Endodermal cell (in vitro differentiated cells): Measurements from ENCODE around the gene OOSP4B. TPM values are rescaled to one million over a fixed set of nuclear protein-coding genes. Genes with fewer than 3 reads are reported as not detected.

Experiments used
- DNase-seq: peaks from one replicate; pipeline ENCODE4 v3.0.0-alpha.2; 2017
- H3K27ac ChIP-seq: 2 replicates; pipeline ENCODE4 v1.5.1; 2013; ENCODE audit warnings: mild to moderate bottlenecking, low read depth, low read length, moderate library complexity
- H3K27me3 ChIP-seq: 2 replicates; pipeline ENCODE4 v1.6.1; 2013; ENCODE audit warnings: mild to moderate bottlenecking, low read length, moderate library complexity; ENCODE audit not compliant: insufficient read depth, control insufficient read depth, poor library complexity, severe bottlenecking
- H3K36me3 ChIP-seq: 2 replicates; pipeline ENCODE4 v1.7.0; 2013; ENCODE audit warnings: mild to moderate bottlenecking, low read length, moderate library complexity; ENCODE audit not compliant: control insufficient read depth, insufficient read depth
- H3K4me1 ChIP-seq: one replicate; pipeline ENCODE4 v1.7.0; 2013; ENCODE audit warnings: low read length; ENCODE audit not compliant: control insufficient read depth, insufficient read depth
- H3K4me3 ChIP-seq: 2 replicates; pipeline ENCODE4 v1.5.1; 2013; ENCODE audit warnings: mild to moderate bottlenecking, low read length, moderate library complexity
- H3K9ac ChIP-seq: 2 replicates; pipeline ENCODE4 v1.6.1; 2013; ENCODE audit warnings: mild to moderate bottlenecking, low read length, moderate library complexity; ENCODE audit not compliant: poor library complexity, severe bottlenecking; ENCODE audit errors: extremely low read depth
- H3K9me3 ChIP-seq: 2 replicates; pipeline ENCODE4 v1.6.1; 2013; ENCODE audit warnings: mild to moderate bottlenecking, low read length, moderate library complexity; ENCODE audit not compliant: control insufficient read depth
- H3K27ac Mint-ChIP-seq: 2 replicates; pipeline ENCODE4 v1.8.0; 2020; ENCODE audit warnings: mixed read lengths
- H3K27me3 Mint-ChIP-seq: 2 replicates; pipeline ENCODE4 v1.8.0; 2021; ENCODE audit warnings: mild to moderate bottlenecking, mixed read lengths; ENCODE audit not compliant: insufficient read depth
- H3K36me3 Mint-ChIP-seq: 2 replicates; pipeline ENCODE4 v1.8.0; 2020; ENCODE audit warnings: low read depth, mixed read lengths
- H3K4me1 Mint-ChIP-seq: 2 replicates; pipeline ENCODE4 v1.8.0; 2020; ENCODE audit warnings: mixed read lengths
- H3K4me3 Mint-ChIP-seq: 2 replicates; pipeline ENCODE4 v1.8.0; 2020; ENCODE audit warnings: mild to moderate bottlenecking, moderate library complexity, mixed read lengths
- H3K9me3 Mint-ChIP-seq: 2 replicates; pipeline ENCODE4 v1.8.0; 2020; ENCODE audit warnings: mild to moderate bottlenecking, mixed read lengths
- WGBS, 2 experiments: methylation state at CpG; one replicate each; pipeline versions ENCODE4 v1.1.5 to v1.1.7; 2013; ENCODE audit warnings: missing lambda C conversion rate in 2 of 2, mixed read lengths in 1 of 2; ENCODE audit not compliant: insufficient coverage in 1 of 2, insufficient read length in 1 of 2; 5-methylcytosine and 5-hydroxymethylcytosine counted together
- total RNA-seq, 2 donors: library from RNA; stranded (reverse); fragmentation: NEBNext Ultra II Directional in 1 of 2; extraction: Animal tissue kit (Norgen Biotek cat#: 25700) in 1 of 2; gene quantifications; 2 replicates in 1 of 2; 3 replicates in 1 of 2; pipeline ENCODE4 v1.2.1, GENCODE V29; 2021
- TF ChIP-seq, protein P1 (sequence below): fragments of 200-600 bp; sonication (generic); conservative IDR thresholded peaks from 2 replicates; pipeline ENCODE4 v1.5.0; 2021; ENCODE audit warnings: antibody characterized with exemption, mild to moderate bottlenecking

Gene OOSP4B
- total RNA-seq, 2 donors from 2014 or later, result not detected

DNA sequence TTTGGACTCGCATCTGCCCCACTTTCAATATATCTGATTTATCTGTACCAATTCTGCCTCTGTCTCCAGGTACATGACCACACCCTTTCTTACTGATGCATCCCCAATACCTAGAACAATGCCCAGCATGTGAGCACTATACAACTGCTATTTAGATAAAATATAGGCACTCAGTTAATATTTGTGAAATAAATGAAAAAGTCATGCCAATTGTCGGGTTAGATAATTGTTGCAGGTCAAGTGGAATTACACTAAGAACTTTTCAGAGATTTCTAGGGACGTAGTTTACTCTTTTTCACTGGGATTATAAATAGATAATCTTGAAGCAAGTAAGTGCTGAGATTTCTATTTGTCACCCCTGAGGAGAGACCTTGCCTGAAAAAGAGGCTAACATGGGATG is 32.6 kb upstream of the OOSP4B start:
- peaks cover 2% of the 10 kb centered on the region for H3K4me1 Mint-ChIP-seq
- TF ChIP-seq, protein P1, sequence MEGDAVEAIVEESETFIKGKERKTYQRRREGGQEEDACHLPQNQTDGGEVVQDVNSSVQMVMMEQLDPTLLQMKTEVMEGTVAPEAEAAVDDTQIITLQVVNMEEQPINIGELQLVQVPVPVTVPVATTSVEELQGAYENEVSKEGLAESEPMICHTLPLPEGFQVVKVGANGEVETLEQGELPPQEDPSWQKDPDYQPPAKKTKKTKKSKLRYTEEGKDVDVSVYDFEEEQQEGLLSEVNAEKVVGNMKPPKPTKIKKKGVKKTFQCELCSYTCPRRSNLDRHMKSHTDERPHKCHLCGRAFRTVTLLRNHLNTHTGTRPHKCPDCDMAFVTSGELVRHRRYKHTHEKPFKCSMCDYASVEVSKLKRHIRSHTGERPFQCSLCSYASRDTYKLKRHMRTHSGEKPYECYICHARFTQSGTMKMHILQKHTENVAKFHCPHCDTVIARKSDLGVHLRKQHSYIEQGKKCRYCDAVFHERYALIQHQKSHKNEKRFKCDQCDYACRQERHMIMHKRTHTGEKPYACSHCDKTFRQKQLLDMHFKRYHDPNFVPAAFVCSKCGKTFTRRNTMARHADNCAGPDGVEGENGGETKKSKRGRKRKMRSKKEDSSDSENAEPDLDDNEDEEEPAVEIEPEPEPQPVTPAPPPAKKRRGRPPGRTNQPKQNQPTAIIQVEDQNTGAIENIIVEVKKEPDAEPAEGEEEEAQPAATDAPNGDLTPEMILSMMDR, result no peak

GRCh38 chr11:59990421-59990820 is 26.6 kb upstream of the OOSP4B start:
- Histone ChIP-seq H3K27me3 (no peaks in the 10 kb centered on the region), H3K36me3 (no peaks in the 10 kb centered on the region), H3K9me3 (peaks cover 20% of the 10 kb centered on the region), H3K27ac (no peak overlapping the region), H3K4me3 (no peak overlapping the region), H3K4me1 (no peaks in the 10 kb centered on the region), H3K9ac (no peak overlapping the region)
- Mint-ChIP-seq H3K4me1 (peaks cover 3% of the 10 kb centered on the region), H3K27ac (no peak overlapping the region), H3K36me3 (no peaks in the 10 kb centered on the region), H3K27me3 (peaks cover under 1% of the 10 kb centered on the region), H3K4me3 (no peak overlapping the region), H3K9me3 (peaks cover 16% of the 10 kb centered on the region)
- DNase-seq, result no peak
- TF ChIP-seq, protein P1, result no peak
- WGBS, 2 experiments, result 100% methylated on average over 1 of the region's 1 CpG; no CpG with 5 or more reads in 1 of the 2 experiments

More for the DNA sequence above, 32.6 kb upstream of the OOSP4B start:
- H3K9me3 Mint-ChIP-seq, result no peaks in the 10 kb centered on the region
- Histone ChIP-seq H3K27me3 (no peaks in the 10 kb centered on the region), H3K9me3 (peaks cover 11% of the 10 kb centered on the region), H3K4me3 (no peak overlapping the region), H3K27ac (no peak overlapping the region), H3K9ac (no peak overlapping the region), H3K4me1 (peaks cover 12% of the 10 kb centered on the region), H3K36me3 (no peaks in the 10 kb centered on the region)
- no peak for DNase-seq
- H3K27ac Mint-ChIP-seq, result no peak overlapping the region
- no peaks in the 10 kb centered on the region for H3K27me3 Mint-ChIP-seq
- H3K36me3 Mint-ChIP-seq, result no peaks in the 10 kb centered on the region
- no peak overlapping the region for H3K4me3 Mint-ChIP-seq
- 93 to 97% methylated on average over 3 of the region's 3 CpGs for WGBS, 2 experiments

GRCh38 chr11:59992425-59992824 is 24.6 kb upstream of the OOSP4B start:
- H3K9ac ChIP-seq, result no peak overlapping the region
- peaks cover 16% of the 10 kb centered on the region for H3K9me3 Mint-ChIP-seq
- no peaks in the 10 kb centered on the region for H3K4me1 ChIP-seq
- H3K27me3 Mint-ChIP-seq, result peaks cover 3% of the 10 kb centered on the region
- no peak overlapping the region for H3K27ac ChIP-seq
- H3K27ac Mint-ChIP-seq, result no peak overlapping the region
- H3K4me3 Mint-ChIP-seq, result no peak overlapping the region
- no peaks in the 10 kb centered on the region for H3K36me3 Mint-ChIP-seq
- H3K4me3 ChIP-seq, result no peak overlapping the region
- TF ChIP-seq, protein P1, result no peak
- peaks cover 15% of the 10 kb centered on the region for H3K9me3 ChIP-seq
- no peaks in the 10 kb centered on the region for H3K36me3 ChIP-seq
- H3K4me1 Mint-ChIP-seq, result peaks cover 3% of the 10 kb centered on the region
- WGBS, 2 experiments, result 92 to 97% methylated on average over 5 of the region's 5 CpGs
- DNase-seq, result no peak
- H3K27me3 ChIP-seq, result peaks cover 9% of the 10 kb centered on the region
